Activated CD8-positive, alpha-beta memory T cell treated with anti-CD3 and anti-CD28 coated beads, Interleukin-2, amount 50 U/mL, for 24 hours (primary cell): ENCODE data around the gene PDGFRB.

Source experiments
- DNase-seq: peaks from one replicate; pipeline ENCODE4 v3.0.0-alpha.2; 2020; ENCODE audit errors: extremely low read depth

Gene PDGFRB

DNA sequence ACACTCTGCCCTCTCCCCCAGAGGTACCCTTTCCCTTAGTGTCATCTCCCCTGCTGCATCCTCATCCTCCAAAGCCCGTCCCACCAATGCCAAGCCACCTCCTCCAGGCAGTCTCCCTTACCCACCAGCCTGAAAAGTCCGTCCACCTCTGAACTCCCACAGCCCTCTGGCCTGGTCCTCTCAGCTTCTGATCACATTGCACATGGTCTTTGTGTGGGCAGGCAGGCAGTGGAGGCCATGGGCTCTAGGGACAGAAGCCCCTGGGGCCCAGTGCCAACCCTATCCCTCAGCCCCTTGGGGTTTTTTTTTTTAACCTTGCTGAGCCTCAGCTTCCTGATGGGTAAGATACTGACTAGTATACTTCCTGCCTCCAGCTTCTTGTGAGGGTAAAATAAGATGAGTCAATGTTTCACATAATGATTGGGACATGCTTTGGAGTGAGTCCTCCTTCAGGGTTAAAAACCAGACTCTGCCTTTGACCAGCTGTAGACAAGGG is 88.7 kb downstream of the PDGFRB start:
- DNase-seq = no peak

DNA sequence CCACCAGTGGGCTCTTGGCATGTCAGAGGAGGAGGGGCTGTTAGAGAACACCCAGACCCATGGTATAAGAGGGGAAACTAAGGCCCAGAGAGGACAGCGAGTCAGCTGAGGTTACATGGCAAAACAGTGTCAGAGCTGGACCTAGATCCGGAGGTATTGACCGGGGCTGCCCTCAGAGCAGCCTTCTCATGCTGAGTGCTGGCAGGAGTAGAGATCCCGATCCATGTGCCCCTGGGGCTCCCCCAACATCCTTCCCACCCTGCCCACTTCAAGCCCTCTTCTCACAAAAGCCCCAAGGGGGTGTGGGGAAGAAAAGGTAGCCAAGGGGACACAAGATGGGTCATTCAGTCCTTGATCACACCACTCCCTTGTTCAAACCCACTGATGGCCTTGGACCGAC is 89.2 kb downstream of the PDGFRB start:
- no peak for DNase-seq

DNA sequence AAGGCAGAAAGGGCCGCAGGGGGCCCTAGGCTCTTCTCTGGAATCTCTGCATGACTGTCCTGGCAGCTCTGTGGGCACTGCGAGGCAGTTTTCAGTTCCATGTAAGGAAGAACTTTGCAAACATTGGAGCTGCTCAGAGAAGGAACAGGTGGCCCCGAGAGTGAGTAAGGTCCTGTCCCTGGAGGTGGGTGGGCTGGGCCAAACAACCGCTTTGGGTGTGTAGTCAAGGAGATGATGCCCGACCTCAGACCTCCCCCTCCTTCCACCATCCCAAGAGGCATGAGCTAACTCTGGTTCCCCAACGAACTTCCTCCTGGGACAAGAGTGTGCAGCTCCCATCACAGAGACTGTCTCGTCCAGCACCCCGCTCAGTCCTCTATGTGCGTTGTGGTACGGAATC is 89.8 kb downstream of the PDGFRB start:
- no peak for DNase-seq

DNA sequence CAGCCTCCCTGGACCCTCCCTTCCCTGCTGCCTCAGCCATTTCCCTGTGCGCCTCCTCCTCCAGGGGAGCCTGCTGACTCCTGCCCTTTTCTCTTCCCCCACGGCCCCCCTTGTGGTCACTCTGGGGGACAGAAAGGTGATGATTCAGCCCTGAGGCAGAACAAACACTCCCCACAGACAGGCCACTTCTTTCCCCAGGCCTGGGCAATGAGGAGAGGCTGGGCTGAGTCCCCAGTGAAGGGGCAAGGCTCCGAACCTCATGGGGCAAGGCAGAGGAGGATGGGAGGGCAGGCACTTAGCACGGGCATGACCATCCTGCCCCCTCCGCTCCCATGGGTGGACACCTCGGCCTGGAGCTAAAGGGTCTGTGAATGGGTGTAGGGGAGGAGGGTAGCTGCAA is 90.3 kb downstream of the PDGFRB start:
- no peak for DNase-seq

DNA sequence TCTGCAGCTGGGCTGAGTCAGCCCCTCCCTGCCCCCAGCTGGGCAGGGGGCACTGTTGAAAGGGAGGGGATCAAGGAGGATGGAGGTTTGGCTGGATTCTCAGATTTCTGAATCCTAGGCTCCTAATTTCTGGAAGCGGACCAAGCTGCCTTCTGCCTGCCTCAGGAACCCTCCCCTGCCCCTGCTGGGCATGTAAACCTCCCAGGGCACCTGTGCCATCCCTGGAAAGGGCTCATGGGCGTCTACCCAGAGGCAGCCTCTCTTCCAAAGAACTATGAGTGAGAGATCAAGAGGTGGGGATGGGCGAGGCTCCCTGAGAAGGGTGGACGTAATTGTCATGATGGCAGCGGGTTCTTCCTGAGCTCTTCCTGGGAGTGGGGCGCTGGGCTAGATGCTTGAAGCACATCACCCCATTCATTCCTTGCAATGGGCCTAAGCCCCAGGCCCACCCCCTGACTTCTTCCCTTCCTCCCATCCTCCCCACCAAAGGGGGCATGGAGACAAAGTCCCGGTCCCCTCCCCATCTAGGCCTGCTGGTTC is 90.9 kb downstream of the PDGFRB start:
- DNase-seq = no peak
